WTC11 (cell line): ENCODE data around the gene PRSS57. TPM values are rescaled to one million over a fixed set of nuclear protein-coding genes. Genes with fewer than 3 reads are reported as not detected.

Source experiments
- ATAC-seq: fragments of 200-7000 bp; cut with Tn5 transposase; 2 replicates; pipeline ENCODE4 v1.10.0; 2021; ENCODE audit warnings: mild to moderate bottlenecking, moderate library complexity
- CTCF ChIA-PET: fragments of 300-600 bp; sonication (Branson Sonifier 250); formaldehyde crosslinking; loops from one replicate; lab custom pipeline; 2021; ENCODE audit warnings: antibody characterized with exemption; lab: Charles Lee
- POLR2A ChIA-PET: fragments of 350-600 bp; sonication (Branson Sonifier 250); formaldehyde crosslinking; loops from one replicate; lab custom pipeline; 2021; ENCODE audit warnings: antibody characterized with exemption; lab: Charles Lee
- DNase-seq: peaks from one replicate; pipeline ENCODE4 v3.0.0; 2021; ENCODE audit warnings: low spot score
- H3K27ac Mint-ChIP-seq: 2 replicates; pipeline ENCODE4 v1.8.0; 2021; ENCODE audit warnings: mixed read lengths
- H3K27me3 Mint-ChIP-seq: 2 replicates; pipeline ENCODE4 v1.8.0; 2021; ENCODE audit warnings: low read depth, mild to moderate bottlenecking, moderate library complexity, mixed read lengths
- H3K36me3 Mint-ChIP-seq: 2 replicates; pipeline ENCODE4 v1.8.0; 2021; ENCODE audit warnings: mixed read lengths
- H3K4me1 Mint-ChIP-seq: 2 replicates; pipeline ENCODE4 v1.8.0; 2022; ENCODE audit warnings: mixed read lengths
- H3K4me3 Mint-ChIP-seq: 2 replicates; pipeline ENCODE4 v1.8.0; 2021; ENCODE audit warnings: mild to moderate bottlenecking, moderate library complexity, mixed read lengths
- H3K9me3 Mint-ChIP-seq: 2 replicates; pipeline ENCODE4 v1.8.0; 2021; ENCODE audit warnings: mixed read lengths
- CREM ChIP-seq: sonication (generic); formaldehyde crosslinking; IDR thresholded peaks from 2 replicates; pipeline ENCODE4 v1.8.1; 2022; ENCODE audit warnings: mild to moderate bottlenecking, missing genetic modification reagents, moderate library complexity
- ESRRA ChIP-seq: sonication (generic); formaldehyde crosslinking; IDR thresholded peaks from 2 replicates; pipeline ENCODE4 v1.8.1; 2022; ENCODE audit warnings: mild to moderate bottlenecking, missing genetic modification reagents, borderline replicate concordance
- FOXK1 ChIP-seq: sonication (generic); formaldehyde crosslinking; IDR thresholded peaks from 2 replicates; pipeline ENCODE4 v1.8.0; 2022; ENCODE audit warnings: mild to moderate bottlenecking, moderate library complexity, missing genetic modification reagents
- JUN ChIP-seq: sonication (generic); formaldehyde crosslinking; IDR thresholded peaks from 2 replicates; pipeline ENCODE4 v1.8.0; 2023; ENCODE audit warnings: mild to moderate bottlenecking, missing genetic modification reagents
- NFATC4 ChIP-seq: fragments of 250-450 bp; sonication (Bioruptor Pico); IDR thresholded peaks from 2 replicates; pipeline ENCODE4 v1.9.0; 2021; ENCODE audit warnings: mild to moderate bottlenecking
- NFE2L1 ChIP-seq: sonication (generic); formaldehyde crosslinking; IDR thresholded peaks from 2 replicates; pipeline ENCODE4 v1.8.1; 2023; ENCODE audit warnings: missing genetic modification reagents
- total RNA-seq: library from RNA; stranded (reverse); gene quantifications from 3 replicates; pipeline ENCODE4 v1.2.3, GENCODE V29; 2021
- TF ChIP-seq, protein P1 (sequence below): sonication (generic); formaldehyde crosslinking; IDR thresholded peaks from 2 replicates; pipeline ENCODE4 v1.8.0; 2022; ENCODE audit warnings: mild to moderate bottlenecking, missing genetic modification reagents
- TF ChIP-seq, protein P2 (sequence below): fragments of 250-450 bp; sonication (Bioruptor Pico); IDR thresholded peaks from 2 replicates; pipeline ENCODE4 v1.9.0; 2021; ENCODE audit warnings: moderate library complexity, mild to moderate bottlenecking, inconsistent platforms, borderline replicate concordance
- TF ChIP-seq, protein P3 (sequence below): sonication (generic); formaldehyde crosslinking; IDR thresholded peaks from 2 replicates; pipeline ENCODE4 v1.8.1; 2023; ENCODE audit warnings: mild to moderate bottlenecking, missing genetic modification reagents
- TF ChIP-seq, protein P4 (sequence below): sonication (generic); formaldehyde crosslinking; IDR thresholded peaks from 2 replicates; pipeline ENCODE4 v1.8.0; 2023; ENCODE audit warnings: mild to moderate bottlenecking, missing genetic modification reagents
- TF ChIP-seq, protein P5 (sequence below): sonication (generic); formaldehyde crosslinking; IDR thresholded peaks from 2 replicates; pipeline ENCODE4 v1.8.1; 2023; ENCODE audit warnings: mild to moderate bottlenecking, moderate library complexity, missing genetic modification reagents
- TF ChIP-seq, protein P6 (sequence below): sonication (generic); formaldehyde crosslinking; IDR thresholded peaks from 2 replicates; pipeline ENCODE4 v1.8.1; 2022; ENCODE audit warnings: mild to moderate bottlenecking, moderate library complexity, missing genetic modification reagents
- TF ChIP-seq, protein P7 (sequence below): fragments of 250-450 bp; sonication (Bioruptor Pico); IDR thresholded peaks from 2 replicates; pipeline ENCODE4 v2.1.2; 2022; ENCODE audit warnings: mild to moderate bottlenecking, moderate library complexity
- TF ChIP-seq, protein P8 (sequence below): sonication (generic); formaldehyde crosslinking; IDR thresholded peaks from 2 replicates; pipeline ENCODE4 v1.8.0; 2023; ENCODE audit warnings: missing genetic modification reagents, mild to moderate bottlenecking, borderline replicate concordance
- TF ChIP-seq, protein P9 (sequence below): sonication (generic); formaldehyde crosslinking; IDR thresholded peaks from 2 replicates; pipeline ENCODE4 v1.8.1; 2022; ENCODE audit warnings: low read depth, mild to moderate bottlenecking, moderate library complexity, missing genetic modification reagents, borderline replicate concordance

The PRSS57 gene
- total RNA-seq, 1 experiment from 2014 or later, result not detected

DNA sequence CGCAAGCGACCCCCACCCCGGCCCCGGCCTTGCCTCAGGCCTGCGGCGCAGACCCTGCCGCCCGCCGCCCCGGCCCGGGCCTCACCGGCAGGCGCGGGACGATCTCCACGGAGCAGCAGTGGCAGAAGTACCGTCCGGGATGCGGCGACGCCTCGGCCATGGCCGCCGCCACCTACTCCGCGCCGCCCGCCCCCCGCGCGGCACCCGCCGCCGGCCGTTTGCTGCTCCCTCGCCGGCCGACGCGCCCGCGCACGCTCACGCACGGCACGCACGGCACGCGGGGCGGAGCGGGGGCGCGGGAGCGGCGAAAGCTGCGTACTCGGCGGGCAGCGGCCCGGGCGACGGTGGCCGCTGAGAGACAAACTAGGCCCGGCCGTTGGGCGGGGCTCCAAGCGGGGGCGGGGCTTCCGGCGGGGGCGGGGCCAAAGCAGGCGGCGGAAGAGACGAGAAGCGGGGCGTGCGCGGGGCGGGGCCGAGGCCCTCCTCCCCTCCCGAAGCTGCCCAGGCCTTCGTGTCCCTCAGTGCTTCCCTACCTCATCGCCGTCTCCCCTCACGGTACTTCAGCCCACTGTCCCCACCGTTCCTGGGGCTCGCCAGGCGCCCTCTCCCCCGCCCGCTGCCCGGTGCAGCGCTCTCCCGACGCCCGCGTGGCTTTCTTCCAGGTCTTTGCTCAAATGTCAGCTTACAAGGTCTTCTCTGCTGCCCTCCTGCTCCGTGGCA lies 32.1 kb downstream of the PRSS57 start, which contains the start of gene RNF126 (continued):
- TF ChIP-seq, protein P1, sequence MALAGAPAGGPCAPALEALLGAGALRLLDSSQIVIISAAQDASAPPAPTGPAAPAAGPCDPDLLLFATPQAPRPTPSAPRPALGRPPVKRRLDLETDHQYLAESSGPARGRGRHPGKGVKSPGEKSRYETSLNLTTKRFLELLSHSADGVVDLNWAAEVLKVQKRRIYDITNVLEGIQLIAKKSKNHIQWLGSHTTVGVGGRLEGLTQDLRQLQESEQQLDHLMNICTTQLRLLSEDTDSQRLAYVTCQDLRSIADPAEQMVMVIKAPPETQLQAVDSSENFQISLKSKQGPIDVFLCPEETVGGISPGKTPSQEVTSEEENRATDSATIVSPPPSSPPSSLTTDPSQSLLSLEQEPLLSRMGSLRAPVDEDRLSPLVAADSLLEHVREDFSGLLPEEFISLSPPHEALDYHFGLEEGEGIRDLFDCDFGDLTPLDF (CRISPR knock-in tag), result no peak
- TF ChIP-seq CREM (CRISPR knock-in tag), result peak; percentile 33; the same call in 1 of the 2 replicates
- TF ChIP-seq, protein P2, sequence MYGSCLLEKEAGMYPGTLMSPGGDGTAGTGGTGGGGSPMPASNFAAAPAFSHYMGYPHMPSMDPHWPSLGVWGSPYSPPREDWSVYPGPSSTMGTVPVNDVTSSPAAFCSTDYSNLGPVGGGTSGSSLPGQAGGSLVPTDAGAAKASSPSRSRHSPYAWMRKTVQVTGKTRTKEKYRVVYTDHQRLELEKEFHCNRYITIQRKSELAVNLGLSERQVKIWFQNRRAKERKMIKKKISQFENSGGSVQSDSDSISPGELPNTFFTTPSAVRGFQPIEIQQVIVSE, result no peak
- TF ChIP-seq, all 79 proteins: peak for 10

DNA sequence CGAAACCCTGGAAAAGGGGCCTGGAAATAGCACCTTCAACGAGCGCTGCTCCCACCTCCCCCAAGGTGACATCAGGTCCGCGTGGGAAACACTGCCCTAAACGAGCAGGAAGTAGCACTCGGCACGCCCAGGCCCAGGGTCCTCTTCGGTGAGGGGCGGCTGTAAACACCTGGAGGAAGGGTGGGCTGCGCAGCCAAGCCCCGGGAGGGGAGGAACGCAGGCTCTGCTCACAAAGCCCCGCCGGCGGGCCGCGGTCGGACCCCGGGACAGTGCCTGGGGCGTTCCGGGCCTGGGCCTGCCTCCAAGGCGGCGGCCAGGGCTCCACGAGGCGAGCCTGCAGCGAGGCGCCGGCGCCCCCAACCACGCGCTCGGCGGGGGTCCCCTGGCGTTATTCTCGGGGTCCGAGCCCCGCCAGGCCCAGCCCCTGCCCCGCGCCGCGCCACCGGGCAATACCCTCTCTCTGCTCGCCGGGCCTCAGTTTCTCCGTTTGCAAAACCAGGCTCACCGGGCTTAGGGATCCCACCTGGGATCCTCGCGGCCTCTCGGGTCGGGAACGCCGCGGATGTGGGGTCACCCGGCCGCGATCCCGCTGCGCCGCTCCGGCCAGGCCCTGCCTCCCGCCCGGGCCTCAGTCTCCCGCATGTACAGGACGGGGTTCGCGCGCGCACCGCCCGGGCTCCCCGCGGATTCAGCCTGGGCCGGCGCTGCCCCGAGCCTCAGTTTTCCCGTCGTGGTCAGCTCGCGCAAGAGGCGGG lies 32.9 kb downstream of the PRSS57 start:
- peaks cover 20% of the 10 kb centered on the region for H3K4me1 Mint-ChIP-seq
- no peaks in the 10 kb centered on the region for H3K36me3 Mint-ChIP-seq
- peak overlapping the region; percentile 86 for H3K27ac Mint-ChIP-seq
- peaks cover 21% of the 10 kb centered on the region for H3K27me3 Mint-ChIP-seq
- no peaks in the 10 kb centered on the region for H3K9me3 Mint-ChIP-seq
- TF ChIP-seq, protein P3, sequence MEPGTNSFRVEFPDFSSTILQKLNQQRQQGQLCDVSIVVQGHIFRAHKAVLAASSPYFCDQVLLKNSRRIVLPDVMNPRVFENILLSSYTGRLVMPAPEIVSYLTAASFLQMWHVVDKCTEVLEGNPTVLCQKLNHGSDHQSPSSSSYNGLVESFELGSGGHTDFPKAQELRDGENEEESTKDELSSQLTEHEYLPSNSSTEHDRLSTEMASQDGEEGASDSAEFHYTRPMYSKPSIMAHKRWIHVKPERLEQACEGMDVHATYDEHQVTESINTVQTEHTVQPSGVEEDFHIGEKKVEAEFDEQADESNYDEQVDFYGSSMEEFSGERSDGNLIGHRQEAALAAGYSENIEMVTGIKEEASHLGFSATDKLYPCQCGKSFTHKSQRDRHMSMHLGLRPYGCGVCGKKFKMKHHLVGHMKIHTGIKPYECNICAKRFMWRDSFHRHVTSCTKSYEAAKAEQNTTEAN (CRISPR knock-in tag), result peak; percentile 68; the same call in 1 of the 2 replicates
- TF ChIP-seq, protein P4, sequence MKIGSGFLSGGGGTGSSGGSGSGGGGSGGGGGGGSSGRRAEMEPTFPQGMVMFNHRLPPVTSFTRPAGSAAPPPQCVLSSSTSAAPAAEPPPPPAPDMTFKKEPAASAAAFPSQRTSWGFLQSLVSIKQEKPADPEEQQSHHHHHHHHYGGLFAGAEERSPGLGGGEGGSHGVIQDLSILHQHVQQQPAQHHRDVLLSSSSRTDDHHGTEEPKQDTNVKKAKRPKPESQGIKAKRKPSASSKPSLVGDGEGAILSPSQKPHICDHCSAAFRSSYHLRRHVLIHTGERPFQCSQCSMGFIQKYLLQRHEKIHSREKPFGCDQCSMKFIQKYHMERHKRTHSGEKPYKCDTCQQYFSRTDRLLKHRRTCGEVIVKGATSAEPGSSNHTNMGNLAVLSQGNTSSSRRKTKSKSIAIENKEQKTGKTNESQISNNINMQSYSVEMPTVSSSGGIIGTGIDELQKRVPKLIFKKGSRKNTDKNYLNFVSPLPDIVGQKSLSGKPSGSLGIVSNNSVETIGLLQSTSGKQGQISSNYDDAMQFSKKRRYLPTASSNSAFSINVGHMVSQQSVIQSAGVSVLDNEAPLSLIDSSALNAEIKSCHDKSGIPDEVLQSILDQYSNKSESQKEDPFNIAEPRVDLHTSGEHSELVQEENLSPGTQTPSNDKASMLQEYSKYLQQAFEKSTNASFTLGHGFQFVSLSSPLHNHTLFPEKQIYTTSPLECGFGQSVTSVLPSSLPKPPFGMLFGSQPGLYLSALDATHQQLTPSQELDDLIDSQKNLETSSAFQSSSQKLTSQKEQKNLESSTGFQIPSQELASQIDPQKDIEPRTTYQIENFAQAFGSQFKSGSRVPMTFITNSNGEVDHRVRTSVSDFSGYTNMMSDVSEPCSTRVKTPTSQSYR (CRISPR knock-in tag), result no peak
- TF ChIP-seq, protein P5, sequence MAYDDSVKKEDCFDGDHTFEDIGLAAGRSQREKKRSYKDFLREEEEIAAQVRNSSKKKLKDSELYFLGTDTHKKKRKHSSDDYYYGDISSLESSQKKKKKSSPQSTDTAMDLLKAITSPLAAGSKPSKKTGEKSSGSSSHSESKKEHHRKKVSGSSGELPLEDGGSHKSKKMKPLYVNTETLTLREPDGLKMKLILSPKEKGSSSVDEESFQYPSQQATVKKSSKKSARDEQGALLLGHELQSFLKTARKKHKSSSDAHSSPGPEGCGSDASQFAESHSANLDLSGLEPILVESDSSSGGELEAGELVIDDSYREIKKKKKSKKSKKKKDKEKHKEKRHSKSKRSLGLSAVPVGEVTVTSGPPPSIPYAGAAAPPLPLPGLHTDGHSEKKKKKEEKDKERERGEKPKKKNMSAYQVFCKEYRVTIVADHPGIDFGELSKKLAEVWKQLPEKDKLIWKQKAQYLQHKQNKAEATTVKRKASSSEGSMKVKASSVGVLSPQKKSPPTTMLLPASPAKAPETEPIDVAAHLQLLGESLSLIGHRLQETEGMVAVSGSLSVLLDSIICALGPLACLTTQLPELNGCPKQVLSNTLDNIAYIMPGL (CRISPR knock-in tag), result peak; percentile 60
- TF ChIP-seq ESRRA (peak; percentile 16; the same call in 1 of the 2 replicates), FOXK1 (CRISPR knock-in tag) (peak; percentile 58; the same call in 1 of the 2 replicates), NFATC4 (CRISPR knock-in tag) (no peak), JUN (CRISPR knock-in tag) (peak; percentile 39; the same call in 1 of the 2 replicates), NFE2L1 (CRISPR knock-in tag) (0 out of 2 replicates have a peak, but pooled peaks have one; percentile 10)
- TF ChIP-seq, protein P6, sequence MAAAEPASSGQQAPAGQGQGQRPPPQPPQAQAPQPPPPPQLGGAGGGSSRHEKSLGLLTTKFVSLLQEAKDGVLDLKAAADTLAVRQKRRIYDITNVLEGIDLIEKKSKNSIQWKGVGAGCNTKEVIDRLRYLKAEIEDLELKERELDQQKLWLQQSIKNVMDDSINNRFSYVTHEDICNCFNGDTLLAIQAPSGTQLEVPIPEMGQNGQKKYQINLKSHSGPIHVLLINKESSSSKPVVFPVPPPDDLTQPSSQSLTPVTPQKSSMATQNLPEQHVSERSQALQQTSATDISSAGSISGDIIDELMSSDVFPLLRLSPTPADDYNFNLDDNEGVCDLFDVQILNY (CRISPR knock-in tag), result peak; percentile 34; the same call in 1 of the 2 replicates
- TF ChIP-seq, protein P7, sequence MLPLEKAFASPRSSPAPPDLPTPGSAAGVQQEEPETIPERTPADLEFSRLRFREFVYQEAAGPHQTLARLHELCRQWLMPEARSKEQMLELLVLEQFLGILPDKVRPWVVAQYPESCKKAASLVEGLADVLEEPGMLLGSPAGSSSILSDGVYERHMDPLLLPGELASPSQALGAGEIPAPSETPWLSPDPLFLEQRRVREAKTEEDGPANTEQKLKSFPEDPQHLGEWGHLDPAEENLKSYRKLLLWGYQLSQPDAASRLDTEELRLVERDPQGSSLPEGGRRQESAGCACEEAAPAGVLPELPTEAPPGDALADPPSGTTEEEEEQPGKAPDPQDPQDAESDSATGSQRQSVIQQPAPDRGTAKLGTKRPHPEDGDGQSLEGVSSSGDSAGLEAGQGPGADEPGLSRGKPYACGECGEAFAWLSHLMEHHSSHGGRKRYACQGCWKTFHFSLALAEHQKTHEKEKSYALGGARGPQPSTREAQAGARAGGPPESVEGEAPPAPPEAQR, result no peak
- TF ChIP-seq, protein P8, sequence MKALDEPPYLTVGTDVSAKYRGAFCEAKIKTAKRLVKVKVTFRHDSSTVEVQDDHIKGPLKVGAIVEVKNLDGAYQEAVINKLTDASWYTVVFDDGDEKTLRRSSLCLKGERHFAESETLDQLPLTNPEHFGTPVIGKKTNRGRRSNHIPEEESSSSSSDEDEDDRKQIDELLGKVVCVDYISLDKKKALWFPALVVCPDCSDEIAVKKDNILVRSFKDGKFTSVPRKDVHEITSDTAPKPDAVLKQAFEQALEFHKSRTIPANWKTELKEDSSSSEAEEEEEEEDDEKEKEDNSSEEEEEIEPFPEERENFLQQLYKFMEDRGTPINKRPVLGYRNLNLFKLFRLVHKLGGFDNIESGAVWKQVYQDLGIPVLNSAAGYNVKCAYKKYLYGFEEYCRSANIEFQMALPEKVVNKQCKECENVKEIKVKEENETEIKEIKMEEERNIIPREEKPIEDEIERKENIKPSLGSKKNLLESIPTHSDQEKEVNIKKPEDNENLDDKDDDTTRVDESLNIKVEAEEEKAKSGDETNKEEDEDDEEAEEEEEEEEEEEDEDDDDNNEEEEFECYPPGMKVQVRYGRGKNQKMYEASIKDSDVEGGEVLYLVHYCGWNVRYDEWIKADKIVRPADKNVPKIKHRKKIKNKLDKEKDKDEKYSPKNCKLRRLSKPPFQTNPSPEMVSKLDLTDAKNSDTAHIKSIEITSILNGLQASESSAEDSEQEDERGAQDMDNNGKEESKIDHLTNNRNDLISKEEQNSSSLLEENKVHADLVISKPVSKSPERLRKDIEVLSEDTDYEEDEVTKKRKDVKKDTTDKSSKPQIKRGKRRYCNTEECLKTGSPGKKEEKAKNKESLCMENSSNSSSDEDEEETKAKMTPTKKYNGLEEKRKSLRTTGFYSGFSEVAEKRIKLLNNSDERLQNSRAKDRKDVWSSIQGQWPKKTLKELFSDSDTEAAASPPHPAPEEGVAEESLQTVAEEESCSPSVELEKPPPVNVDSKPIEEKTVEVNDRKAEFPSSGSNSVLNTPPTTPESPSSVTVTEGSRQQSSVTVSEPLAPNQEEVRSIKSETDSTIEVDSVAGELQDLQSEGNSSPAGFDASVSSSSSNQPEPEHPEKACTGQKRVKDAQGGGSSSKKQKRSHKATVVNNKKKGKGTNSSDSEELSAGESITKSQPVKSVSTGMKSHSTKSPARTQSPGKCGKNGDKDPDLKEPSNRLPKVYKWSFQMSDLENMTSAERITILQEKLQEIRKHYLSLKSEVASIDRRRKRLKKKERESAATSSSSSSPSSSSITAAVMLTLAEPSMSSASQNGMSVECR (CRISPR knock-in tag), result 0 out of 2 replicates have a peak, but pooled peaks have one; percentile 49
- TF ChIP-seq, protein P9, sequence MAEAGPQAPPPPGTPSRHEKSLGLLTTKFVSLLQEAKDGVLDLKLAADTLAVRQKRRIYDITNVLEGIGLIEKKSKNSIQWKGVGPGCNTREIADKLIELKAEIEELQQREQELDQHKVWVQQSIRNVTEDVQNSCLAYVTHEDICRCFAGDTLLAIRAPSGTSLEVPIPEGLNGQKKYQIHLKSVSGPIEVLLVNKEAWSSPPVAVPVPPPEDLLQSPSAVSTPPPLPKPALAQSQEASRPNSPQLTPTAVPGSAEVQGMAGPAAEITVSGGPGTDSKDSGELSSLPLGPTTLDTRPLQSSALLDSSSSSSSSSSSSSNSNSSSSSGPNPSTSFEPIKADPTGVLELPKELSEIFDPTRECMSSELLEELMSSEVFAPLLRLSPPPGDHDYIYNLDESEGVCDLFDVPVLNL (CRISPR knock-in tag), result 0 out of 2 replicates have a peak, but pooled peaks have one; percentile 38
- TF ChIP-seq, all 79 proteins: peak for 9
- H3K4me3 Mint-ChIP-seq, result peak overlapping the region; percentile 82
- ChIA-PET CTCF (interaction anchor here (0.8 to 1.8 kb wide), 10 partner anchors 15 to 79 kb away, joined by 3 to 26 read pairs (median 5); no protein-coding TSS in a partner anchor), POLR2A (interaction anchor here (1.3 kb wide), 1 partner anchor 78 kb away, joined by 3 read pairs; no protein-coding TSS in a partner anchor)
- no peak for ATAC-seq
- peak; percentile 46 for DNase-seq
